Activated effector memory CD4-positive, alpha-beta T cell treated with anti-CD3 and anti-CD28 coated beads, Interleukin-2, amount 50 U/mL, for 16 hours (primary cell): ENCODE results near the gene OAF.

Experiments
- DNase-seq: peaks from one replicate; pipeline ENCODE4 v3.0.0-alpha.2; 2020

Gene OAF

DNA sequence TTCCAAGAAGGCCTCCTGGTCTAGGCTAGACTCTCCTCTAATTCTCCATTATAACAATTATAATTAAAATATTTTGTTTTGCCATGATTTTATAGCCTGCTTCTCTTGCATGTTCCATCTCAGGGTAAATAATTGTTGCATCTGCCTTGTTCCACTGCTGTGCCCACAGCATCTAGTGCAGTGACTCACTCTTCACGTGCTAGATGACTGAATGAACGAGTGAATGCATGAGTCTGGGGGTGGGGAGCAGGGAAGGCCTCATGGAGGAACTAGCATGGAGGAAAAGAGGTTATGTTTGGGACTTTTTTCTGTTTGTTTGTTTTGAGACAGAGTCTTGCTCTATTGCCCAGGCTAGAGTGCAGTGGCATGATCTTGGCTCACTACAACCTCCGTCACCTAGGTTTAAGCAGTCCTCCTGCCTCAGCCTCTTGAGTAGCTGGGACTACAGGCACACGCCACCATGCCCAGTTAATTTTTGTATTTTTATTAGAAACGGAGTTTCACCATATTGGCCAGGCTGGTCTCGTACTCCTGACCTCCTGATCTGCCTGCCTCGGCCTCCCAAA lies 5.2 kb upstream of the OAF start:
- DNase-seq = no peak

DNA sequence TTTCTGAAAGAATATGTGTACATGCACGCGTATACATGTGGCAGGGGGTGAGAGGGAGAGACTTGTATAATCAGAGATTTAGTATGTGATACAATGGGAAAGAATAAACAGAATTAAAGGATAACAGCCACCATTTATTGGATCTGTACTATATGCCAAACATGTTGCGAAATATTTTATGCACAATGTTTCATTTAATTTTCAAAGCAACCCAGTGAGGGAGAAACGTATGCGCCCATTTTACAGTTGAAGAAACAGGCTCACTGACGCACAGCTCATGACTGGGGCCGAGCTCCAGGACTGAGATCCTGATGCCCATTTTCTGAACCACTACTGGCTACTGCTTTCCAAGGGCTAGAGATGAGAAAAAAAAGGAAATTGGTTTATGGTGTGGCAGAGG lies 3.3 kb upstream of the OAF start:
- no peak for DNase-seq

- DNase-seq = no peak
These were observed 2.8 kb upstream of the OAF start for GRCh38 chr11:120208001-120208441.

DNA sequence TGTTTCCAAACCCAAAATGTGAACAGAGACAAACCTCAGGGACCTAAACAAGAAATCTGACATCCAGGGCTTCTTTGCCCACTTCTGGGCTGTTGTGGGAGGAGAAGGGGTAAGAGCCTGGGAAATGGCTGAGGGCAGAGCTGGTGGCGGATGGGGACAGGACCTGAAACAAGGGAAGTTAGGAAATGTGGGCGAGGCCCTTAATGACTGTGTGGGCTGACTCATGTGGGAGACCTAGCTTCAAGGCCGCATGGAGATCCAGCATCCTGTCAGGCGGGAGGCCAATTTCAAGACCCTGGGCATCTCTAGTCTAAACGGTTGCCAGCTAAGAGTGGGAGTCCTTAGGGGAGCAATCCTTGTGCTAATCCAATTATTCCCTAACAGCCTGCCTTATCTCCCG lies 2.1 kb upstream of the OAF start:
- no peak for DNase-seq

DNA sequence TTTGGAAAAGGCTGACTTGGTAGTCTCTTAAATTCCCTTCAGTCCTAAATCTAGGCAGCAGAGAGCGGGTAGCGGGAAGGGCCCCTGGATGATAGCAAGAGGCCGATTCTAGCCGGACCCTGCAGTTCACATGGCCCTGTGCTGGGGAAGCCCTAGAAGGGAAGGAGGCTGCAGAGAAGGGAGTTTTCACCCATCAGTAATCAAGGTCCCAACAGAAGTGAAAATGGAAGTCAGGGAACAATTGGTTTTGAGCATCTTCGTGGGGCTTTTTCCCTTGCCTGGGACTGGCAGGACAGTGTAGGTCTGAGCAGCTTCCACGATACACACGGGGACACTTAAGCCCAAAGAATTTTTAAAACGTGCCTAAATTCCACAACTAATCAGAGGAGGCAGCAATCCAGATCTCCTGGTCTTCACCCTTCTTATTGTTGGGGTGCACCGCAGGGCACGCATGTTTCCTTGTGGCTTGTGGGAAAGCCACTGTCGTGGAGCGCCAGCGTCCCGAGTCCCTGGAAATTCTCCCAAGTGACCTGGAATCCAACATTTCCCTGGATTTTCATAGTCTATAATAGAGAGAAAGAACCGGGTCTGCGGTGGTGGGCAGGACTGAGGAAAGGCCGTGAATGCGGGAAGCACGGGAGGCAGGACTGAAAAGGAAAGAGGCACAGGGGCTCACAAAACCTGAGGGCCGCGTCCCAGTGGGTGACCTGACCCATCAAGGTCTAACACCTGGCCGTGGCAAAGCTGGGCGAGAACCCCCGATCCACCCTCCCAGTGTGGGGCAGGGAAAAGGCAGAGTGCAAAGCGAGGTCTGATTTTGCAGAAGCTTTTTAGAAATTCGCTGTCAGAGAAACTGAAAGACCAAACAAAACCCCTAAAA lies 846 bp upstream of the OAF start:
- DNase-seq = no peak

GRCh38 chr11:120211522-120212258 lies 858 bp downstream of the OAF start:
- DNase-seq = no peak

DNA sequence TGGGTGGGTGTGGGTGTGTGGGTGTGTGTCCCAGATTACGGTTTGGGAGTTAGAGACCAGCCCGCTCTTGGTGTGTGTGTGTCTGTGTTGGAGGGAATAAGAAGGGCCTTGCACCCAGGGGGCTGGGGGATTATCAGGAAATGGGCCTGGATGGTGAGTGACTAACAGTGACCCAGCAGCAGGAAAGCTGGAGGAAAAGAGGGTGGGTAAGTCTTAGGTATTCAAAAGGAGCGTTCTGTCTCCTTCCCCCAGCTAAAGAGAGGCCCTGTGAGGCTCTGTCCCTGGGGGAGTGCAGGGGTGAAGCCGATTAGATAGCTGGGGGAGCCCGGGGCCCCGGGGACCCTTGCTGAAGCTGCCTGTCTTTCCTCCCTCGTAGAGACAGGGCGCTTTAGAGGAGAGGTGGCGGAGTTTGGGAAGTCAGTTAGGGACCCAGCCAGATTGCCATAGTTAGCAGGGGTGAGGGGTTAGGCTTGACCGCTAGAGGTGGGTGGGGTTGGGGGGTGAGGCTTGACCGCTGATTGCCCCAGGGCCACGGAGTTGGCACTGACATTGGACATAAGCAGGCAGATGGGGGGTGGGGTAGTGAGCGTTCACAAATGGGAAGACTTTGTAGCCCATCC lies 1.5 kb downstream of the OAF start:
- no peak for DNase-seq

- no peak for DNase-seq
These were observed 2.1 kb downstream of the OAF start for GRCh38 chr11:120212926-120213325.

DNA sequence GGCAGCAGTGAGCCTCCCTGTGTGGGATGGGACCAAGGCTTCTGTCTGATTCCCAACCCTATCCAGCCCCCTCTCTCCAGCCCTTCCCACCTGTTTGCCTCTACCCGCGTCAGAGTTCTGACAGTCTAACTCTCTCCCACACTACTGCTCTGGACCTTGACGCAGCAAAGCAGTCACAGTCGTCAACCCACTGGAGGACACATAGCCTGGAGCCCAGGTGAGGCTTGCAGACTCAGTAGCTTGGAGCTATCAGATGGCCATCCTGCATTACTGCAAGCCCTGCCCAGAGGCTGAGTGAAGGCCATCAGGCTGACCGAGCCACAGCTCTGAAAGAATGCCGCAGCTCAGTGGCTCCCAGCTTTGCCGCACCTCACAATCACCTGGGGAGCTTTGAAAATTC lies 3.7 kb downstream of the OAF start:
- no peak for DNase-seq

DNA sequence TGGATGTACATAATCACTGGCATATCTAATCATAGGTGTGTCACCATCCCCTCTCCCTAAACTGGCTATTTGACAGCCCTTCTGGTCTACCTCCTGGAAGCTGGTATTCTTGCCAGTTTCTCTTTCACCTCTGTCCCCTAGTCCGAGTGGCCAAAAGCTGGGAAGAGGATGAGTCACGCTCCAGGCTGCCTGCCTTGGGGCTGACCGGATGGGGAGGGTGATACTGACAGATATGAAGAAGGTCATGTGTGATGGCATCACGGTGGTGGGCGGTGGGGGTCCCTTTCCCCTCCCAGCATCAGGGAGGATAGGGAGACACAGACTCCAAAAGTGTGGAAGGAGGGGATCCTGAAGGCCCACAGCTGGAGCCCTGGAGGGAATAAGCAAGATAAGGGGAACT lies 4.8 kb downstream of the OAF start:
- DNase-seq = no peak

DNA sequence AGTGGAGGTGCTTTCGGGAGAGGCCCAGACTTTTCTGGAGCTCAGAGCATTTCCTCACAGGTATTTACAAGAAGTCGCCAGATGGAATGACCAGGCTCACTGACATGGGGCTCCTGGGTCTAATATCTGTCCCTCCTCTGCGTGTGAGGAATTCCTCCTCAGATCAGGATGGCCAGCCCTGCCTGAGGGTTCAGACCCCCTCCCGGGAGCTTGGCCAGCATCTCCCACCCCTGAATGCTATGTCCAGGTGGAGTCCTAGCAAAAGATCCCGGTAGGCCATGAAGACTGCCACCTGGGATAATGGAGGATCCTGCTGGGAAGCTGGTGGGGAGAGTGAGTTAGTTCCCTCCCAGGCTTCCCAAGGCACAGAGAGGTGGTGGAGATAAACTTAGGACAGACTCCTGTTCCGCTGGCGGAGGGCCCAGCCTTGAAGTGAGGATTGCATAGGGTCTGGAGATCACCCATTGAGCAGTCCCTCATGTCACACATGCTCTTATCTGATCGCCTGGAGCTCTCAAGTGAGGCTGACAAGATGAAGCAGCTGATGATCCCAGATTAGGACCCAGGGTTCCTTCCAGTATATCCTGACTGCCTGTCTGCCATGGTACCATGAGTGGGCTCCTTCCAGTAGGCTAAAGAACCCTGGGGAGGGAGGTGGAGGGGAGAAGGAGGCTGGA lies 5.7 kb downstream of the OAF start:
- DNase-seq = no peak

DNA sequence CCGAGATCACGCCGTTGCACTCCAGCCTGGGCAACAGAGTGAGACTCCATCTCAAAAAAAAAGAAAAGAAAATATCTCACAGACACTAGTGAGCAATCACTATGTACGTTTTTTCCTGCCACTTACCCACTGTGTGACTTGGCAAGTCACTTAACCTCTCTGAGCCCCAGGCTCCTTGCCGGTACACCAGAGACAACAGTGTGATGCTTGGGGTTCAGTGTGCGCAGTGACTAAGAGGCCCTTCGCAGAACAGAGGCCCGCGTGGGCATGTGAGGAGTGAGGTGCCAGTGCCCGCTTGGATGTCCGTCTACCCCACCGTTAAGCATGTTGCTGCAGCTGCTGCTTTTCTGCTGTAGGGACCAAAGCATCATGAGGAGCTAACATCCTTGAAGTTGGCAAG lies 6.7 kb downstream of the OAF start:
- no peak for DNase-seq

DNA sequence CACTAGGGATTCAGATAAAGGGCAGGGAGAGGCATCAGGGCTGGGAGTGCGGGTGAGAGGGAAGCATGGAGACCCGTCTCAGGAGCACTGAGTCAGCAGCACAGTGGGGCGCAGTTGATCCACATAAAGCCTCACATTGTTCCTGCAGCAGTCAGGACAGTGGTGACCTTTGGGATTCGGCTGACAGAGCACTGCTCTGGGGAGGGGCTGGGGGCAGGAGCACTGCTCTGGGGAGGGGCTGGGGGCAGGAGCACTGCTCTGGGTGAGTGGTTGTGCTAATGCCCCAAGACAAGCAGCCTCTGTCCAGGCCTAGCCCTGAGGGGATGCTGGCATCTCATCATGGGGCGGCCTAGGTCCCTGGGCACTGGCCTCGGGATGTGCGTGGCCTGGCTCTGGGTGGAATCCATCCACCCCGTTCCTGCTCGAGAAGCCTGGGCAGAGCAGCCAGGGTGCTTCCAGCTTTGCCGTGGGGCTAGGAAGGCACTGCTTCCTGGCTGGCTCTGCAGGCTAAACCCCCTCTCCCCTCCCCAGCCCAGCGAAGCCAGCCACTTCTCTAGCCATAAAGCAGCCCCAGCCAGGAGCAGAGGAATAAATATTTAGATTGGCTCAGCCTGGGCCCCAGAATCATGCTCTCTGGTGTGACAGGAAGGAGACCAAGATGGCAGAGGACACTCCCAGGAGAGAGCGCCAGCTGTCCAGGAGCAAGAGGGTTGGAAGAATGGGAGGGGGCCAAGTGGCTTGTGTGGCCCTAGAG lies 7.3 kb downstream of the OAF start:
- no peak for DNase-seq

DNA sequence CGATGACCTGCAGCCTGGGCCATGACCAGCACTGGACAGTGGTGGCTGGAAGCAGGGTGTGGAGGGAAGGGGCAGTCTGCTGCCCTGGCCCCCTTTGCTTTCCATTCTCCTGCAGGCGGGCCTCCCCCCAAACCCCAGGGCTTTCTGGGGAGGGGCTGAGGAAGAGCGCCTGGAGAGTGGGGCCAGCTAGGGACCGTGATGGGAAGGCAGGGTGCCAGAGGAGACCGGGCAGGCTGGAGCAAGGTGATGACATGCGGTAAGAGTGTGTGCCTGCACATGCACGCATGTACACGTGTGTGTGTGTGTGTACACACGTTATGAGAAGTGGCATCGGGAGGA lies 7.8 kb downstream of the OAF start:
- DNase-seq = no peak

DNA sequence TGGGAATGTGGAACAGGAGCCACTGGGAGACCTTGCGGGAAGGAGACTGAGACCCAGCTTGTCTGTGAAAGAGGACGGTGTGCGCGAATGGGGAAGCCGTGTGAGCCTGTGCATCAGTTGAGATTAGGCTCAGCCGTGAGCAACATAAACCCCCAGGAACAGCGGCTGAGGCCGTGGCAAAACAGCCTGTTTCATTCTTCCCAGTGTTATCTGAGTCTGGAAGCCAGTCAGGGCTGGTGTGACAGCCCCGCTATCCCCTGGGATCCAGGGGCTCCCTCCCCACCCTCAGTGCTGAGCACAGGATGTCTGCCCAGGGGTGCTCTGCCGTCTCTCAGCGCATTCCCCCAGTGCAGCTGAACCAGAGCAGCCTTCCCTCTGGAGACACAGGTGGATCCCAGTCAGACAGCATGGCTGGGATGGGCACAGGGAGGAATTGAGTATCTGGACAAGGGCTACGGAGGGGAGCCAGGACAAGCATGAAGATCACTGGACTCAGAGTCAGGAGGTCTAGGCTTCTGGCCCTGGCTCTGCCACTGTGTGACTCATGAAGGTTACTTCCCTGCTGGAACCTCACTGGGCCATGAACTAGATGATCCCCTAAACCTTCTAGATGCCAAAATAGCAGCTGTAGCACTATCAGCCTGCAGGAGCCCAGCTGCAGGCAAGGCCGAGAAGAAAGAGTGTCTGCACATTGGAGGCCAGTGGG lies 8.6 kb downstream of the OAF start:
- DNase-seq = no peak

DNA sequence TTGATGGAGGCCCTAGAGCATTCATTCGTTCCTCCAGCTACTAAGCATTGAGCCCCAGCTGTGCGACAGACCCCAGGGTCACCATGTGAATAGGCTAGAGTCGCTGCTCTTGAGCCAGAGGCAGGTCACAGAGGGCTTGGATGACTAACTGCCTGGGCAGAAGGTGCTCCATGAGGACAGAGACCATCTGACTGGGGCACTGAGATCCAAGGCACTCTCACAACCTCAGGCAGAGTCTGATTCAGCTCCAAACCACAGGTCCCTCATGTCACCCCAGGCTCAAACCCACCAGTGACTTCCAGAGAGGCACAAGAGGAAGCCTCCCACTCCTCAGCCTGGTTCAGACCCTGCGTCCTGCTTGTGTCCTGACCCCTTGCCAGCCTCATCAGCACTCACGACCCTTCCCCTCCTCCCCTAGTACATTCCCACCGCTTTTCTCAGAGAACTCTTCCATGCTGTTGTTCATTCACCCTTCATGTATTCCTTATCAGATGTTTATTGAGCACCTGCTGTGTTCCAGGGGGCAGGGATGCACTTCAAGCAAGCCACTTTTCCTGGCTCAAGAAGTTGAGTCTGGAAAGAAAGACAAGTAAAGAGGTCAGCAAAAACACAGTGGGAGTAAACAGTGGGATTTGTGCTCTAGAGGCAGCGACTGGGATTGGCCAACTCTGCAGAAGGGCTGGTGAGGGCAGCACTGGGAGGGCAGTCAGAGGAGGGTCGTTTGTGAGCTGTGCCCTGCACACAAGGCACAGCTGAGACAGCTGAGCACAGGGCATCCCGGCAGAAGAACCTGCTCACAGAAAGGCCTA lies 9.3 kb downstream of the OAF start:
- no peak for DNase-seq

DNA sequence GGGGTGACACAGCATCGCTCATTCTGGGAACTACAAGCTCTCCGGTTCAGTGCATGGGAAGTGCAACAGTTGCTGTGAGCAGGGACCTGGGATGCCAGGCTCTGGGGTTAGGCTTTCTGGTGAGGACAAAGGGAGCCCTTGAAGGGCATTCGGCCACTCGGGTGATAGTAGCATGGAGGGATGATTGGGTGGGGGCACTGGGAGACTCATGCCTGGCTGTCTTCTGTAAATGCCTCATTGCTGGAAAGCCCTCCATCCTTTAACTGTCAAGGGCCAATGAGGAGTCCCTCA lies 9.9 kb downstream of the OAF start:
- DNase-seq = no peak

DNA sequence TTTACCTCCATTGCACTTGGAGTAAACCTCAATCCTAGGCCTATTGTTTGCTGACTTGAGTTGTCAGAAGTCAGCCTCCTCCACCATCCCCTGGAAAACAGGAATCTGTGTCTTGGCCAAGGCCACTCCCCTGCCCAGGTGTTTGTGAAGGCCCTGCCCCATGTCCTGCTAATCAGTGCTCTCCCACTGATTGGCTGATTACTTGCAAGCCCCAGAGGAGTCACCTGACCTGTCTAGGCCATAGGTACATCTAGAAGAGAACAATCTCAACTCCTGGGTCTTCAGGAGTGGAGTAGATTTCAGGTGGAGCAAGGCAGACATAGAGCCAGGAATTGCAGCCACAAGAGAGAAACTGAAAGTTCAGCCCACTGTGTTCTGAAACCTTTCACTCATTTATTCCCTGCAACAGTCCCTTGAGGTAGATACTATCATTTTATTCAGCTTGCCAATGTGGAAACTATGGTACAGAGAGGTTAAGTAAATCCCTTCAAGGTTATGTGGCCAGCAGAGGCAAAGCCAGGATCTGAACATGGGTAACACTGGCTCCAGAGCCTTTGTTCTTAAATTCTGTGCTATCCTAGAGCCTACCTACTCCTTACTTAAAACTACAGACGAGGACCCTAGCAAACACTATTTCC lies 10.4 kb downstream of the OAF start:
- DNase-seq = no peak

DNA sequence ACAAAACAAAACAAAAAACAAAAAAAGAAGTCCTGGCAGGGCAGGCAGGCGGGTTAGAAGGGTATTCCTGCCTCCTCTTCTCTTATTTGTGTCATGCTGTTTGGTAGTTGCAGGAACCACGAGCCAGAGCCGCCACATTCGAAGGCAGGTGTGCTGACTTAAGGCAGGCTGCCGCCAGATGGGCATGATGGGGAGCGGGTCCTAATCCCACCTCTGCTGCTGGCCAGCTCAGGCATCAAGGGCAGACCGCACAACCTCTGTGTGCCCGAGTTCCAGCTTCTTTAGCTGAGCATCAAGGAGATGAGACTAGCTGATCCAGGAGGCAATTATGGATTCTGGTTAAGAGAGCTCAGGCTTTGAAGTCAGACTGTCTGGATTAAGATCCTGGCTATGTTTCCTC lies 12.1 kb downstream of the OAF start:
- DNase-seq = no peak

DNA sequence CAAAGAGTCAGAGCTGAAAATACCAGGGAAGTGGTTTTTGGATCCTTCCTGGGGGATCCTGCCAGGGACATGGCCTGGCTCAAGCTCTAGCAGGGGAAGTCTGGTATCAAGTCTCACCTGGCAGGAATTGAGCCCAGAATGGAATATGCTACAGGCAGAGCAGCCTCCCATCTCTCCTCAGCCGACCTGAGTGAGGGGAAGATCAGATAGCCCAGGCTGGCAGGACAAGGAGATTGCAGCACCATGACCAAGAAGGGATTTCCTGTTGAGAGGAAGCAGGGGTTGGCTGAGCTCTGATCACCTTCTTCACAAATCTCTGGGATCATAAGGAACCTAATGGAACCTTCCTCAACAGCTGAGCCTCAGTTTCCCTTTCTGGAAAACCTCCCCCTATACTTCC lies 13.0 kb downstream of the OAF start:
- DNase-seq = no peak

DNA sequence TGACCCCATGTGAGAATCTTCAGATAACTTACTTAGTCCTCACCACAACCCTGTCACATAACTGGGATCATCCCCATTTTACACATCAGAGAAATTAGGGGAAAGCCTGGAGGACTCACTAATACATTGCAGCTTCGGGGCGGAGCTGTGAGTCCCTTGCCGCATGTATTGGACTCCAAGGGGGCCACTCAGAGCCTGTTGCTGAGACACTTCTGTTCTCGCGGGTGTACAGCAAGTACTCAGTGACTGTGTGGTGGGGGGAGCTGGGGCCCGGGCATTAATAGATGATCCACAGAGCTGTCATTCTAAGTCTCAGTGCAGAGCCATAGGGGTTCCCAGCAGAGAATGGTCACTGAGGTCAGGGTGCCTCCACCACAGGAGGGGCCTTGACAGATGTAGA lies 13.5 kb downstream of the OAF start:
- DNase-seq = no peak
